Superior temporal gyrus (tissue), 1 donor: ENCODE data around the gene CAPZB.
A peak's percentile ranks its signal among the peaks of the same experiment; 100 is the strongest.

Experiments used
- DNase-seq: peaks from one replicate; pipeline ENCODE4 v3.0.0-alpha.2; 2016; ENCODE audit errors: extremely low spot score

CAPZB gene

DNA sequence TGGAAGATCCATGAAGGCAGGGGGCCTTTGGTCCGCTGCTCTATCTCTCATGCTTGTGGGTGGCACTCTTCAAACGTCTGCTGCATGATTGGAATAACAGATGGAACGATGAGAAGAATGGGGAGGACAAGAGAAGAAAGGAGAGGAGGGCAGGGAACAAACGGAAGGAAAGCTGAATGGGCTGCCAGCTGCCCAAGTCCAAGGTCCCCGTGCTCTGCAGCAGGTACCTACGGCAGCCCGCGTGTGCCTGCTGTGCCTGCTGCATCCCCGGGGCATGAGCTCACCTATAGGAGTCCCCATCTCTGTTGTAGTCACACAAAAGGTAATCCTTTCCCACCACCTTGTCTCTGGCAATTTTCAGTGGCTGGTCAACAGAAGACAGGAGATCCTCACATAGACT is 100.1 kb downstream of the CAPZB start:
- DNase-seq, result no peak

DNA sequence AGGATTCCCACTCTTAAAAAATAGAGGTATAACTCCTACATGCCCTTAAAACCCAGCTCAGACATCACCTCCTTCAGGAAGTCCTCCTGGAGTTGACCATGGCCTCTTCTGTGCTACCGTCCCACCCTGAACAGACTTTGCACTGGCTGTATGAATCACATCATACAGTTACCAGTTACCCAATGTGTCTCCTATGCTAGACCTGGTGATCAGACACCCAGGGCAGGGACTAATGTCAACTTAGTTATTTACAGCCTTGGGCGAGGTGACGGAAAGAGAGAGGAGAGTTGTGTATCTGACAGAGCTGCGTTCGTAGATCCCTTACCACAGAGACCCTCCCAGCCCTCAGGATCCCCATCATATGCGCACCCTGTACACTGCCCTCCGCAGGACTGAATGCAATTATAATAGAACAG is 100.6 kb downstream of the CAPZB start:
- no peak for DNase-seq

DNA sequence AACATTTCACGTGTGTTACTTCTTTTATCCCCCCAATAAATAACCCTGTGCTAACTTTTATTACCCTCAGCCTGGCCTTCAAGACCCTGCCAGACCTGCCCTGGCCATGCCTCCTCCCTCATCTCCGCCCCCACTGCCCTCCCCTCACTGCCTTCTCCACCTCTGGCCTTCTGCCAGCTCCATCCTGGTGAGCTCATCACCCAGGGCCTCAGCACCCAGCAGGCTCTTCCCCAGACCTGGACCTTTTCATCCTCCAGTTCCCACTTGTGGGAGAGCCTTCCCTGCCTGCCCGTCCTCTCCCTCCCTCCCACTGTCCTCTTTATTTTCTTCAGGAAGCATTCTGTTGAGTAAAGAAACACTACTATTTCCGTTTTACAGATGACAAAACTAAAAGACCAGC is 101.2 kb downstream of the CAPZB start:
- no peak for DNase-seq

DNA sequence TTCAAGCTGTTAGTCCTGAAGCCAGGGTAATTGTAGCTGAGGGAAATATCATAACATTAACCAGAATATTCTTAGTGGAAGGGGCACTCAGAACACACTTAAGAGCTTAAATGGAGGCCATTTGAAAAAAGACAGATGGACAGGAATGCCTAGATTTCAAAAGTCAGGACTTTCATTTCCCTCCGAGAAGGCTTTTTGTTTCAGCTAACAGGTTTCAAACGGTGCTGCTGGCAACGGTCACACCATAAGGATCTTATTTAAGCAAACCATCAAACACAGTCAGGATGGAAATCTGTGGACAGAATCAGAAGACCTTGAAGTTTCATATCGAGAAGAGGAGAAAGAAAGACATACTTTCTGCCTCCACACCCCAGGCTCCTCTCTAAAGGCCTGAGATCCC is 103.1 kb downstream of the CAPZB start:
- DNase-seq, result no peak

DNA sequence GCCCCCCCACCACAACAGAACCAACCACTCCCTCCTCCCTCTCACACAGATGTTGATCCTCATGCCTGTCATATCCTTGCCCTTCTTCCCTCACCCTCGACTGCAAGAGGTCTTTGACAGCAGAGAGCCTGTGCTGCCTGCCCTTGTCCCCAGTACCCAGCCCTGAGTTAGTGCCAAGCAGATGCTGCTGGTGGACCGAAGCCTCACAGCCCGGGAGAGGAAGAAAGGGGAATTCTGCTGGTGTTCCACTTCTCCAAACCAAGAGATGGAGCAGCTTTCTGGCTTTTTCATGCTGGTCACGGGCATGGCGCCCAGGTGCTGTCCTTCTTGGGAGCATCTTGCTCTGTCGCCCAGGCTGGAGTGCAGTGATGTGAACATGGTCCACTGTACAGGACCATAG is 104.1 kb downstream of the CAPZB start:
- peak; percentile 43 for DNase-seq

DNA sequence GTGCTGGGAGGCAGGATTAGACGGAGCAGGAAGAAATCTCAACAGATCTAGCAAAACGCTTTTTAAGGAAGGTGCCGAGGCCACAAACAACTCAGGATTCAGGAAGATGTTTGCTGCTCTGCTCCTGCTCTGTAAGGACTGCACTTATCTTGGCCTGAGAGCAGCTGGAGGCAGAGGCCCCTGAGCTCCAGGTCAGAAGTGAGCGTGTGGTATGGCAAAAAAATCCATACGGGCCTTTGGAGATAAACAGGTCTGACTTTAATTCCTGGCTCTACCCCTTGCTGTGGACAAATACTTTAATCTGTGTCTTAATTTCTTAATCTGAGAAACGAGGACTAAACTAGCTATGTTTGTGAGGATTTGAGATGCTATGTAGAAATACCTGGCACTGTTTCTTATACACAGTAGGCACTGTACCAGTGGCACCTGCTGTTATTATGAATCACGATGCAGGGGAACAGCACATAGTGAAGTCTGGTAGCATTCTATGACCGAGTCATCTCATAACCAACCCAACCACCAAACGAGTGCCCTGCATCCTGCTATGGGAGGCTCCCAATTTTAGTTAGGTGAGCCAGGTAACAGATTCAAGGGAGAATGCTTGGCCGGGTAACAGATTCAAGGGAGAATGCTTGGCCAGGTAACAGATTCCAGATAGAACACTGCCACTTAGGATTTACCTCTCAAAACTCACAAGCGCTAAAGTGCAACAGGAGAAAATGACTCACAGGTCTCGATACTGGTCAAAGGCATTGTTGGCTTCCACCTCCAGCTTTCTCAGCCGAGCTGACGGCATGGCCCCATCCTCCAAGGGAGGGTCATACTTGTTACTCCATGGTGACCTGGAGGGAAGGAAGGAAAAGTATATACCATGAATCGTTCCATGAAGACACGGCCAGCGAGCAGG is 107.3 kb downstream of the CAPZB start:
- no peak for DNase-seq

DNA sequence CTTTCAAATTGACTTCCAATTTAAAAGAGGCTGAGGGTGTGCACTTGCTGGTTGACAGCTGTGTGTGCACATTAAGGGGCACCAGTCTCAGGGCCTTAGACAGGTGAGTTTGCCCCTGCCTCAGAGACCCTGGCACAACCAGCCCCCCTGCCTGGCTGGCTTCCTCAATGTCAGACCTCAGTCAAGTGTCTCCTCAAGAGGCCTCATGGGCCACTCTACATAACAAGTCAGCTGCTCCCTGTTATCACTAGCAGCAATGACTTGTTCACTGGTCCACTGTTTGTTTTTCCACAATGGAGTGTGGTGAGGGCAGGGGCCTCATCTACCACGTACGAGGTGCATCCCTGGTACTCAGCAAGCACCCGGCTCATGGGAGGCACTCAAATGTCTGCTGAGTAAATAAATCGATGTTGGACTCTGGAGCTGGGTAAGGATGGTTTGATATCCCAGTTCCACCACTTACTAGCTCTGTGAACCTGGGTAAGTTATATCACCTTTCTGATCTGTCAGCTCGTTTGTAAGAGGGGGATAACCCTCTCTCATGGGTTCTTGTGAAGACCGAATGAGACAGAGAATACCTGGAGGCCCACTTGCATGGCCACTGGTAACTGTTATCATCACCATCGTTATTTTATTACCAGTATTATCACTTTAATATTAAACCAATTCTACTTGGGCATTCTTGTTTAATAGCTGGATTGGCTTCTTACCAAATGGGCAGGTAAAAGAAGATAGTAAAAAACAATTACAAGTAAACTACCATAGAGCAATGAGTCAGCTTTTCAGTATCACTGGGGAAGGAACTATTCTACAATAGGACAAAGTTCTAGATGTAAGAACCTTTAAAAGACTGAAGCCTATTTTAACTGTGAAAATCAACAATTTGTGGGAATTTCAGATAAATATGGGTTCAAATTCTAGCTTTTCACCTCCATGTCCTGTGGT is 108.6 kb downstream of the CAPZB start:
- DNase-seq, result no peak

DNA sequence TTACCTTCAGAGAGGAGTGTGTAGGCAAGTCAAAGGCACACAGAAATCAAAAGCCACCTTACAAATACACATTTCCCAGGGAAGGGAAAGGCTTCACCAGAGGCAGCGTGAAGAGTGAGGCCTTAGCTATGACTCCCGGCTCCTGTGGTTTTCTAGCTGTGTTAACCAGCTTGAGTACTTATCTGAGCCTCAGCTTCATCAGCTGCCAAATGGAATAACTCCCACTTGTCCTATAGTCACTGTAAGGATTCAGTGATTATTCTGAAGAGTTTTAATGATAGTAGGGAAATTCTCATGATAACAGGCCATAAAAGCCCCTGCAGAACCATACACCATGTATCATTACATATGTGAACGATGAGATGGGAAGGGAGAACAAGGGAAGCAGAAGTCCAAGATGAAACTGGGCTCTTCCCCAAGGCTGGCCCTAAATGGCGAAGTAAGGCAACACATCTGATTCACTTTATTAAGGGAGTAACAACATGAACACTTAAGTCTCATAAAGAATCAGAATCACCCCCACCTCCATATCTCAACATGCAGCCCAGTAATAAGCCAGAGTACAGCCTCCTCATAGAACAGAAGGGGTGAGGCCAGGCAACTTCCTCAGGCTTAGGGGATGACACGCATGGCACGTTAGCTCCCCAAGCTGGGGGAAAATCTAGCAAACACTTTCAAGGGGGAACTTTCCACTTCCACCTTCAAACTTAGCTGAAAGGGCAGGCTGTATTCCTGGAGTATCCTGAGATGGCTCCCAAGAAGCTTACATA is 109.5 kb downstream of the CAPZB start:
- DNase-seq, result no peak

DNA sequence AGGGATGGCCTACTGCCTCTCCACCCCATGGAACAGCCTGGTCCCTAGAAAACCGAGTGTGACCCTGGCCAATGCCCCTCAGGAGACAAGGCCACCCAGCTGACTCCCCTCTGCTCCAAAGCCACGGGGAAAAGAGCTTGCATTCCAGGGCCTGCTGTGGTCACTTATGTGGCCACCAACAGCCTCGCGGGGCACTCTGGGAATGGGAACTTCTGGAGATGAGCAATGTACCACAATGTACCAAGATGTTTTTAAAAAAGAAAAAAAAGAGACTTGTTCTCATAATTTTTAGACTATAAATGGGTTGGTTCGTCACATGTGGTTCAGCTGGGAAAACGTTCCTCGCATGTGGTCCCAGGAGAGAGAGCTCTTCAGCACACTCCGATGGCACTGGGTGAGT is 110.4 kb downstream of the CAPZB start:
- no peak for DNase-seq

DNA sequence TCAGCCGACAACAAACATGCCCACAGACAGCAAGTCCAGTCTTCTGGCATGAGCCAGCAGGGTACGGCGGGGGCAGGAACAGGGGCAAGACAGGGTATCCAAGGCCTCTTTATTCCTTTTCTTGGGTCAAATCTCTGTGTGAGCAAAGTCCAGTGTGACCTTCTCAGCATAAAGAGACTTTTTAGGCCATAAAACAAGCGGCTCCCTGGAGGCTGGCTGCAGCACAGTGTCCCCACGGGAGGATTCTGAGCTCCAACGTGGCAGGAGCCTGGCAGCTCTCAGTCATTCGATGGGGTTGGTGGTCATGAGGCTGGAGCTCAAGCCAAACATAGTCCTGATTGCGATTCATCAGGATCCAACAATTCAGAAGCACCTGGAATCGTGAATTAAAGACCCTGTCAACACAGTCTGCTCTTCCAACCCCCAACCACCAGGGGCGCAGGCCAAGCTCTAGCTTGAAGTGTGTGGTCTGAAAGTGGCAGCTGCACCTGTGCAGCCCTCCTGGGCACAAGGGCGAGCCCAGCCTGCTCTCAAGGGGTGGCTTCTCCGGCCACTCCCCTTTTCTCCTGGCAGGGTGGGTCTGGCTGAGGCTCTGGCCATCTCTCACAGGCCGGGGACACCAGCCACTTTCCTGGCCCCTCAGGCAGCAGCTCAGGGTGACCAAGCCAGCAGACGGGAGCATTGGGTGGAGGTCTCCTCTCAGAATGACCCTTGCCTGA is 111.1 kb downstream of the CAPZB start:
- no peak for DNase-seq

DNA sequence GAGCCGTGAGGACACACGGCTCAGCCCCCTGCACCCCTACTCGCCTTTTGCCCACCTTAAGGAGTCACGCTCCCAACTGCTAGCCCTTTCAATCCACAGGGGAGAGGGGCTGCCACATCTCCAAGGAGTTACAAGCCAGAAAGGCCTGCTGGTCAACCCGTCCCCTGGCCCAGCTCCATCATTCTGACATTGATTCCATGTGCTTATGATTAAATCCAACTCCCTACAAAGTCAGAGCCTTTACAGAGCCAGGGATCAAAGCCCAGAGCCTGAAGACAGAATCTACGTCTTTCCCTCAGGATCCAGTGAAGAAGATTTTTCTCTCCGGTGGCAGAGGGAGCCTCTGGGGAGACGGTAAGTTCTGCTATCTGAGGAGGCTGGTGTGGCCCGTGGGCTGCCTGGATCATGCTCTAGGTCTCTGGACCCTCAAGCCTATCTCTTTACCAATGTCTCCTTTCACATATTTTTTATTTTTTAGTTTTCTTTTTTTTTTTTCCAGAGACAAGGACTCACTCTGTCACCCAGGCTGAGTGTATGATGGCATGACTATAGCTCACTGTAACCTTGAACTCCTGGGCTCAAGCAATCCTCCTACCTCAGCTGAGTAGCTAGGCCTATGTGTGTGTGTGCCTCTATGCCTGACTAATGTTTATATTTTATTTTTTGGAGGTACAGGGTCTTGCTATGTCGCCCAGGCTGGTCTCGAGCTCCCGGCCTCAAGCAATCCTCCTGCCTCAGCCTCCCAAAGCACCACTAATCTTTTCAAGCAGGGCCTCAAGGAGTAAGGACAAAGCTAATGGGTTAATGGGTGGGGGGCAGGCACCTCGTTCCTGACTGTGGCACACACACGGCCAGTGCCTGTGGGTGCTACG is 111.9 kb downstream of the CAPZB start:
- DNase-seq, result no peak

DNA sequence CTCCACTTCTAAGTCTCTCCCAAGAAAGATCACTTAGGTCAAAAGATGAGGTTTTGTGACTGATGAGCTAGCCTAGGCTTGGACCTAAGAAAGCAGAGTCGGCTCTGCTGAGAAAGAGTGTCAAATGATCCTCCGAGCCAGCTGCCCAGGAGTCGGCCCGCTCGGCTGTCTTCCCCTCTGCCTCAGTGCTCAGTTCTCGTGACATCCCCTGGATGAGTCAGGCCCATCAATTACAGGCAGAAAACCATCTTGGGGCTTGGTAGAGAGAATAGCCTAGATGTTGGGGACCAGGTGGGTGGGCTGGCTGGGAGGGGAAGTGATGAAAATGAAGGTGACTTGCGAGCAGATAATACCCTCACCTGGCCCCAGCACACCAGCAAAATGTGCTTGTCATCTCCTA is 112.7 kb downstream of the CAPZB start:
- no peak for DNase-seq

DNA sequence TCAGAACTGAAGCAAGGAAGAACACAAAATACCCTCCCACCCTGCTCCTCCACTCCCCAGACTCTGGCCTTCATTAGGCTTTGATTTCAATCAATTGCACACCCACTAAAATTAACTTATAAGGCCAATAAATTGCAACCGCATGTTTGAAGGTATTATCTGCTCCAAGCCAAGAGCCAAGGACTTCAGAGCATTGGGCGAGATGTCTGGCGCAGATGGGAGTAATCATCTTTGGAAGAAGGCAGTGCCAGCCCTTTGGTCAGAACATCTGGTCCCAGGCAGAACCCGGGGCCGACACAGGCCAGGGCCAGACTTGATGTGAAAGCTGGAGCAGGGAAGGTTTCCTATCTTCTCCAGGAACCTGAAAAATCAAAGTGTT is 113.2 kb downstream of the CAPZB start:
- DNase-seq, result no peak

DNA sequence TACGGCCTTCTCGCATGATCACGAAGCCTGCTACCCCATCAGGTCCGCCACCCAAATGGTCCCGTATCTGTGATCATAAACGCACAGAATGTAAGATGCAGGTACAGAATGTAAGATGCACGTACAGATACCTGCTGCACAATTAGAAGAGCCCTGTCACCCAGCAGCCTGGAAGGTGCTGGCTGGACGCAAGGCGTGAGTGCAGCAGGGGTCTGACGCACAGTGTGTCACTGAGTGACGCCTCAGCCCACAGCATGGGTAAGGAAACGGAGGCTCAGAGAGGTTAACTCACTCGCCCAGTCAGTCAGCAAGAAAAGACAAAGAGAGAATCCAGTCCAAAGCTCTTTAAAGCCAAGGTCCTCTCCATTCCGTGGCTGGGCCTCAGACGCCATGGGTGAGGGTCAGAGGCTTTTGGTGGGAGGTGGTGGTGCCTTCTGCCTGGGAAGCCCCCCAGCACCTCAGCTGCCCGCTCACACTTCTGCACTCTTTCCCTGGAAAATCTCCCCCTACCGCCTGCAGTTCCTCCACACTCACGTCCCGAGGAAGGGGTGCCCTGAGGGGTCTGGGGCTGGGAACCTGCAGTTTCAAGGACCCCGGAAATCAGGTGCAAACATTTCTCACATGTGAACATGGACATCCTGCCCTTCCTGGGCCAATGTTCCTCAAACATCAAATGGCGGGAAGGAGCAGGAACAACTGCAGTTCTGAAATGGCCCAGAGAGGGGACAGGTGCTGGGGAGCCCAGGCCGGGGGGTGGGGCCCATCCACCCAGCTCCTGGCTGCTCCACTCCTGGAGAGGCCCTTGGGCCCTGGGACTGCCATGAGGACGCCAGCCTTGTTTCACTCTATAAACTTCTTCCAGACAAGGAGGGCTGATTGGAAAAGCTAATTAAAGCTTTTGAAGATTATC is 113.9 kb downstream of the CAPZB start:
- no peak for DNase-seq

DNA sequence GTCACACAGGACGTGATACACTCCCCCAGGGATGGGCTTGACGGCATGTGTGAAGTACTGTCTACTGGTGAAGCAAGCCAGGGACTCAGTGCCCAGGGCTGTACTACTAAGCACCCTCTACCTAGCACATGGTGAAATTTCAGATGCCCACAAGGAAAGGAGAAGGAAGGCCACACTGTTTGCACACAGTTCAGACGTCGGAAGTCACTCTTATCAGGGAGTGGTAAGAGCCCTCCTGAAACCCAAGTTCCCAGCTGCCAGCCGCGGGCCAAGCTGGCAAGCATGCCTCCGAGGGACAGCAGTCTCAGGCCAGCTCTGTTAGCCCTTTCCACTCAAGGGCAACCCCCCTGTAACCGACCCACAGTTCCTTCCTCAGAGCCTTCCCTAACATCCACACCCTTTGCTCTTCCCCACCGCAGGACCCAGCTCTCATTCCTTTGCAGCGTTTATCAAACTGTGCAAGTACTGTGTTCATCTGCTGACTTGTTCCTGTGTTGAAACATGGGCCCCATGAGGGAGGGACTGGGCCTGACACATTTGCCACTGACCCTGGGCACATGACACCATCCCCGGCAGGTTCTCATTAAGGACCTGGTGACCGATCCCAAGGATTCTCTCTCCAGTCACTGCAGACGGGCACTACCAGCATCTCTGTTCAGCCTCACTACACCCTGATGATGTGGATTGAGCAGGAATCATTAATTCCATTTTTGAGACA is 114.7 kb downstream of the CAPZB start:
- no peak for DNase-seq

DNA sequence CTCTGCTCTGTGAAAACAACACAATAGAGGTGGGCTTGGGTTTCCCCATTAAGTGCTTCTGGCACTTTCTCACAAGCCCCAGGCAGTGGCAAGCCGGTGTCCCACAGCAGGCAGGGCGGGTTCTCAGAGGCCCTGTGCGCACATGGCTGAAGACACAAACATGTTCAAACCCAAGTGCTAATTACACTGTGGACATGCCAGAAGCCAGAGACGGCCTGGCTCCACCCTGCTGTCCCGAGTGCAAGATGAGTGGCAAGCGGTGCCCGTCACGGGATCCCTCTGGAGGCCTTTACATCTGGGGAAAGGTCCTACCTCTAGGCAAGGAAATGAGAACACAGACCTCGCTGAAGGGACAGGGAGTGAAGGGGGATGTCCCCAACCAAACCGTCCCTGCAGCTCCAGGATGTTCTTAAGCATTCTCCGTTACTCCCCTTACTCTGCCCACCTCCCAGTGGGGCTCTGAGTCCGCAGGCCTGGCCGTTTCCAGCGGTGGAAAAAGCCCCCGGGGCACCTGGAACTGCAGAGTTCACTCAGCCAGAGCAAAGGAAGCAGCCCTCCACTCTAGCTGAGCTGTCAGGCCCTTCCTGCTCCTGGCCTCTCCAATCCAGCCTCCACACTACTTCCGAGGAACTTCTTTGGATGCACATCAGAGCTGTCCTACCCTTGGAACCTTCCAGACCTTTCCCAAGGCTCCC is 115.8 kb downstream of the CAPZB start:
- no peak for DNase-seq

DNA sequence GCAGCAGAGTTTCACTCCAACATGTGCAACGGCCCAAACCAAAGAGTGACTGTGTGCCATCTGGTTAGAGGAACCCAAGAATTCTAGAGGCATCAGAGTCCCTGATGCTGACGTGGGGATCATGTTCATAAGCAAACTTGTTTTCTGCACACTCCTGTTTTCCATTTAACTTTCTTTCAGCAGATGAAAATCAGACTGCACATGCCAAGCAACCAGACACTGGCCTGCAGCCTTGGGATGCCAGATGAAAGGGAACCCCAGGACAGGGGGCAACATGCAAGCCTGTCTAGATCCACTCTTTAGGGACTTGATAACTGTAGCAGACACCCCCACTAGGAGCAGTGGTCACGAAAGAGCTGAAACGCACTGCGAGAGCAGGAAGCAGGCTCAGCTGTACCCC is 116.4 kb downstream of the CAPZB start:
- DNase-seq, result no peak

DNA sequence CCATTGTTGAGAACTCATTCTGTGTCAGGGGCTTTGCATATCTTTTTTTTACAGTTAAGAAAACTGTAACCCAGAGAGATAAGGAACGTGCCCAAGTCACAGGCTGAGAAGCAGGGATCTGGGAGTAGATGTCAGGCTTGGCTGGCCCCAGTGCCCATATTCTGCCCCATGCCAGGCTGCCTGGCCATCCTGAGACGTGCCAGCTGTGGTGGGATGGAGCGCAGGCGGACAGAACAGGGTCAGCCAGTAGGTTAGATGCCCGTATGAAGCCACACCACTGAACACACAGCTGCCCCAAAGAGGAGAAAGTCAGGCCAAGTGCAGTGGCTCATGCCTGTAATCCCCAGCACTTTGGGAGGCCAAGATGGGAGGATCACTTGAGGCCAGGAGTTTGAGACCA is 117.3 kb downstream of the CAPZB start:
- no peak for DNase-seq
